HepG2 (cell line): ENCODE data around the gene UCP1. TPM values are rescaled to one million over a fixed set of nuclear protein-coding genes. Genes with fewer than 3 reads are reported as not detected.

Source experiments
- ATAC-seq: fragments of 200-7000 bp; cut with Tn5 transposase; 3 replicates; pipeline ENCODE4 v1.9.1; 2020; ENCODE audit warnings: mild to moderate bottlenecking, moderate library complexity
- BruUV-seq: library from RNA; stranded (reverse); fragments of 400-500 nt; replicated peaks from 2 replicates; lab custom pipeline; 2021; lab: Mats Ljungman, UMichigan
- CTCF ChIA-PET: fragments of 300-600 bp; formaldehyde crosslinking; extraction: SDS; loops from one replicate; lab custom pipeline; 2021; ENCODE audit warnings: low total read pairs, inconsistent platforms, low intra/inter-chr PET ratio; lab: Yijun Ruan, JAX
- POLR2A ChIA-PET: fragments of 350-600 bp; sonication (Branson Sonifier 250); formaldehyde crosslinking; loops from one replicate; lab custom pipeline; 2020; ENCODE audit warnings: antibody characterized with exemption, inconsistent platforms; lab: Yijun Ruan, JAX
- DNase-seq: peaks from one replicate; pipeline ENCODE4 v3.0.0-alpha.2; 2015; ENCODE audit warnings: low spot score
- FAIRE-seq: peaks from 3 replicates; lab custom pipeline; 2011; peaks lifted over from hg19 to GRCh38; lab: Jason Lieb, UNC
- H2AFZ ChIP-seq: one replicate; pipeline ENCODE4 v1.6.1; 2011; ENCODE audit warnings: low read length, inconsistent platforms
- H3K27ac ChIP-seq: fragments of 300-600 bp; 3 replicates; pipeline ENCODE4 v1.8.0; 2011; ENCODE audit warnings: mixed run types, mild to moderate bottlenecking, mixed read lengths, low read length, inconsistent platforms; ENCODE audit not compliant: insufficient read depth; ENCODE audit errors: extremely low read length
- H3K27me3 ChIP-seq, 2 experiments: fragments of 200-600 bp in 1 of 2; 2 replicates in 1 of 2; 3 replicates in 1 of 2; pipeline versions ENCODE4 v1.6.0 to v1.8.0; 2011; ENCODE audit warnings: low read length in 2 of 2, mild to moderate bottlenecking in 2 of 2, moderate library complexity in 2 of 2, inconsistent platforms in 1 of 2; ENCODE audit not compliant: insufficient read depth in 2 of 2, control insufficient read depth in 1 of 2
- H3K36me3 ChIP-seq, 2 experiments: fragments of 200-600 bp in 1 of 2; replicated peaks in 1 of 2; 2 replicates in 1 of 2; 3 replicates in 1 of 2; pipeline versions ENCODE4 v1.5.1 to v1.8.0; 2011; ENCODE audit warnings: low read length in 2 of 2, inconsistent platforms in 1 of 2; ENCODE audit not compliant: insufficient read depth in 2 of 2, control insufficient read depth in 1 of 2
- H3K4me1 ChIP-seq: 2 replicates; pipeline ENCODE4 v1.5.1; 2012; ENCODE audit warnings: low read length, inconsistent platforms; ENCODE audit not compliant: insufficient read depth
- H3K4me2 ChIP-seq: 2 replicates; pipeline ENCODE4 v1.6.0; 2011; ENCODE audit warnings: low read depth, low read length, inconsistent platforms
- H3K4me3 ChIP-seq, 3 experiments: fragments of 200-600 bp in 1 of 3; sonication (generic), shearing (Covaris generic) in 1 of 3; replicated peaks in 1 of 3; 2 replicates each; pipeline ENCODE4 v1.5.1; 2011 to 2016; ENCODE audit warnings: low read length in 3 of 3, inconsistent platforms in 2 of 3, low read depth in 2 of 3, mild to moderate bottlenecking in 2 of 3, control low read depth in 1 of 3, mixed read lengths in 1 of 3; ENCODE audit not compliant: insufficient read depth in 1 of 3
- H3K79me2 ChIP-seq: one replicate; pipeline ENCODE4 v1.6.1; 2011; ENCODE audit warnings: low read length, inconsistent platforms; ENCODE audit not compliant: insufficient read depth
- H3K9ac ChIP-seq: 2 replicates; pipeline ENCODE4 v1.6.0; 2011; ENCODE audit warnings: mild to moderate bottlenecking, low read depth, low read length, inconsistent platforms; ENCODE audit not compliant: insufficient read depth
- H3K9me3 ChIP-seq: 2 replicates; pipeline ENCODE4 v1.5.1; 2012; ENCODE audit warnings: mild to moderate bottlenecking, low read length
- H4K20me1 ChIP-seq: 2 replicates; pipeline ENCODE4 v1.6.0; 2011; ENCODE audit warnings: inconsistent platforms, mild to moderate bottlenecking, low read length, moderate library complexity; ENCODE audit not compliant: insufficient read depth
- CERS6 ChIP-seq: sonication (generic); formaldehyde crosslinking; IDR thresholded peaks from 2 replicates; pipeline ENCODE4 v1.5.0; 2020; ENCODE audit warnings: missing genetic modification reagents
- FOXA3 ChIP-seq: IDR thresholded peaks from 2 replicates; pipeline ENCODE4 v1.6.1; 2016; ENCODE audit warnings: missing genetic modification reagents, missing compliant biosample characterization
- FOXM1 ChIP-seq: sonication (generic); formaldehyde crosslinking; IDR thresholded peaks from 2 replicates; pipeline ENCODE4 v1.5.0; 2020; ENCODE audit warnings: missing genetic modification reagents
- HOXA7 ChIP-seq: sonication (generic); formaldehyde crosslinking; IDR thresholded peaks from 2 replicates; pipeline ENCODE4 v1.8.1; 2022; ENCODE audit warnings: mild to moderate bottlenecking, missing genetic modification reagents, moderate library complexity
- KDM3A ChIP-seq: IDR thresholded peaks from 2 replicates; pipeline ENCODE4 v1.6.1; 2018; ENCODE audit warnings: low read depth, missing compliant biosample characterization
- MTA1 ChIP-seq: sonication (generic); formaldehyde crosslinking; IDR thresholded peaks from 2 replicates; pipeline ENCODE4 v1.4.0; 2020; ENCODE audit warnings: missing genetic modification reagents, mild to moderate bottlenecking, borderline replicate concordance
- NFAT5 ChIP-seq: sonication (generic); formaldehyde crosslinking; IDR thresholded peaks from 2 replicates; pipeline ENCODE4 v1.4.0; 2020; ENCODE audit warnings: missing genetic modification reagents
- PITX1 ChIP-seq: sonication (generic); formaldehyde crosslinking; IDR thresholded peaks from 2 replicates; pipeline ENCODE4 v1.5.1; 2020; ENCODE audit warnings: mild to moderate bottlenecking, missing genetic modification reagents
- REST ChIP-seq, 2 experiments: IDR thresholded peaks; 2 replicates each; pipeline ENCODE4 v1.6.1; 2011 to 2012; ENCODE audit warnings: low read length in 2 of 2, borderline replicate concordance in 1 of 2, low read depth in 1 of 2, mild to moderate bottlenecking in 1 of 2, moderate library complexity in 1 of 2
- RORA ChIP-seq: sonication (generic); formaldehyde crosslinking; IDR thresholded peaks from 2 replicates; pipeline ENCODE4 v1.5.0; 2020; ENCODE audit warnings: mild to moderate bottlenecking, missing genetic modification reagents, moderate library complexity
- THYN1 ChIP-seq: sonication (generic); formaldehyde crosslinking; IDR thresholded peaks from 2 replicates; pipeline ENCODE4 v1.8.1; 2023; ENCODE audit warnings: low read depth, mild to moderate bottlenecking, moderate library complexity, missing genetic modification reagents, borderline replicate concordance
- ZNF432 ChIP-seq: sonication (generic); formaldehyde crosslinking; IDR thresholded peaks from 2 replicates; pipeline ENCODE4 v1.5.0; 2020; ENCODE audit warnings: missing genetic modification reagents, mild to moderate bottlenecking, borderline replicate concordance
- ZNF746 ChIP-seq: sonication (generic); formaldehyde crosslinking; IDR thresholded peaks from 2 replicates; pipeline ENCODE4 v1.8.0; 2022; ENCODE audit warnings: mild to moderate bottlenecking, missing genetic modification reagents
- ZNF772 ChIP-seq: sonication (generic); formaldehyde crosslinking; IDR thresholded peaks from 2 replicates; pipeline ENCODE4 v1.5.0; 2020; ENCODE audit warnings: mild to moderate bottlenecking, missing genetic modification reagents
- ZNF790 ChIP-seq: sonication (generic); formaldehyde crosslinking; IDR thresholded peaks from 2 replicates; pipeline ENCODE4 v1.8.0; 2022; ENCODE audit warnings: missing genetic modification reagents, mild to moderate bottlenecking, borderline replicate concordance
- ZNF891 ChIP-seq: sonication (generic); formaldehyde crosslinking; IDR thresholded peaks from 2 replicates; pipeline ENCODE4 v1.5.0; 2020; ENCODE audit warnings: mild to moderate bottlenecking, missing genetic modification reagents
- WGBS: methylation state at CpG from one replicate; pipeline ENCODE4 v1.1.6; 2017; ENCODE audit warnings: low lambda C conversion rate; 5-methylcytosine and 5-hydroxymethylcytosine counted together
- in situ Hi-C: cut with HindIII; loops from 2 replicates; pipeline ENCODE4 v1.10.0; 2017; ENCODE audit warnings: low pct_unique_long_range_greater_than_20kb; ENCODE audit not compliant: extremely low pct_ligation_motif_present
- intact Hi-C: fragments of 100-400 bp; cut with micrococcal nuclease; formaldehyde crosslinking; loops from one replicate; pipeline ENCODE4 v1.10.0; 2022; ENCODE audit not compliant: unreplicated experiment
- polyA plus RNA-seq, 8 experiments: library from polyadenylated mRNA; depleted of rRNA in 3 of 8; stranded (reverse) in 7 of 8; unstranded in 1 of 8; fragments of >200 nt; fragmentation: Illumina TruSeq in 4 of 8; extraction: Trizol in 4 of 8; gene quantifications; 2 replicates each; pipeline versions ENCODE4 v1.2.1 to v1.2.3, GENCODE V29; 2011 to 2016; ENCODE audit warnings: low read depth in 4 of 8, missing spikeins in 1 of 8, mixed read lengths in 1 of 8; ENCODE audit not compliant: insufficient read depth in 1 of 8
- total RNA-seq, 5 experiments: library from RNA; depleted of rRNA; stranded (reverse); fragments of >200 nt; fragmentation: Illumina TruSeq; extraction: Trizol; gene quantifications; 2 replicates each; pipeline ENCODE4 v1.2.3, GENCODE V29; 2016; ENCODE audit warnings: low read depth in 1 of 5

Gene UCP1
- total and polyA plus RNA-seq, 2 of the 13 experiments (the other 11 are each of a cell fraction or from before 2014, with no cell fraction given), result 0.11 TPM

GRCh38 chr4:140533951-140534480 lies 34.7 kb downstream of the UCP1 start:
- 88% methylated on average over 4 of the region's 4 CpGs for WGBS
- H3K9ac ChIP-seq, result no peak overlapping the region
- no peaks in the 10 kb centered on the region for H4K20me1 ChIP-seq
- in situ Hi-C loops, result no loop called here
- BruUV-seq, result no TSS peak
- DNase-seq (no peak), FAIRE-seq (no peak), ATAC-seq (no peak)
- no peak overlapping the region for H3K4me3 ChIP-seq
- H3K27me3 ChIP-seq, result no peaks in the 10 kb centered on the region
- CTCF ChIA-PET, result no interaction called here
- no peak overlapping the region for H3K27ac ChIP-seq
- H3K9me3 ChIP-seq, result no peaks in the 10 kb centered on the region
- peaks cover 13% of the 10 kb centered on the region for H3K4me1 ChIP-seq
- no peak overlapping the region for H2AFZ ChIP-seq
- intact Hi-C loops, result no loop called here
- H3K4me2 ChIP-seq, result no peak overlapping the region
- POLR2A ChIA-PET, result no interaction called here
- no peaks in the 10 kb centered on the region for H3K79me2 ChIP-seq
- peaks cover 1 to 12% of the 10 kb centered on the region in 2 experiments; a peak in 2 of 5 replicates for H3K36me3 ChIP-seq
- TF ChIP-seq NFAT5 (CRISPR knock-in tag), result no peak
- no peak for TF ChIP-seq ZNF790 (CRISPR knock-in tag)
- no peak for TF ChIP-seq HOXA7 (CRISPR knock-in tag)
- no peak for TF ChIP-seq ZNF891 (CRISPR knock-in tag)
- no peak for TF ChIP-seq ZNF772 (CRISPR knock-in tag)
- no peak for TF ChIP-seq FOXM1
- no peak for TF ChIP-seq ZNF746 (CRISPR knock-in tag)
- no peak for TF ChIP-seq THYN1 (CRISPR knock-in tag)
- TF ChIP-seq REST (IDR thresholded peaks at IDR 0.05; ENCODE audit: borderline replicate concordance in 1 of 2, low read depth in 1 of 2, low read length in 2 of 2), result no peak
- TF ChIP-seq RORA, result no peak
- no peak for TF ChIP-seq KDM3A (CRISPR knock-in tag)
- no peak for TF ChIP-seq CERS6 (CRISPR knock-in tag)
- TF ChIP-seq MTA1 (CRISPR knock-in tag), result no peak
- TF ChIP-seq FOXA3 (CRISPR knock-in tag), result no peak
- no peak for TF ChIP-seq PITX1
- no peak for TF ChIP-seq ZNF432 (CRISPR knock-in tag)
